A673 (cell line): ENCODE results near the gene PLA2G6. TPM values are rescaled to one million over a fixed set of nuclear protein-coding genes. Genes with fewer than 3 reads are reported as not detected.
A peak's percentile ranks its signal among the peaks of the same experiment; 100 is the strongest.

Experiments
- BruUV-seq: library from RNA; stranded (reverse); fragments of 400-500 nt; replicated peaks from 2 replicates; lab custom pipeline; 2021; lab: Mats Ljungman, UMichigan
- CTCF ChIA-PET: fragments of 300-600 bp; sonication (Branson Sonifier 250); formaldehyde crosslinking; loops from one replicate; lab custom pipeline; 2022; ENCODE audit warnings: antibody characterized with exemption; lab: Charles Lee
- POLR2A ChIA-PET: fragments of 300-600 bp; sonication (Branson Sonifier 250); formaldehyde crosslinking; loops from one replicate; lab custom pipeline; 2022; ENCODE audit warnings: antibody characterized with exemption; ENCODE audit not compliant: low non-redundant PET; lab: Charles Lee
- DNase-seq: peaks from one replicate; pipeline ENCODE4 v3.0.0-alpha.2; 2015; ENCODE audit warnings: low spot score
- H3K27ac ChIP-seq: fragments of 200-600 bp; sonication (generic); 2 replicates; pipeline ENCODE4 v1.5.1; 2016; ENCODE audit warnings: mixed run types, low read depth, mild to moderate bottlenecking, mixed read lengths, antibody characterized with exemption, low read length; ENCODE audit not compliant: poor library complexity, severe bottlenecking
- H3K27me3 ChIP-seq: fragments of 200-600 bp; sonication (generic); replicated peaks from 2 replicates; pipeline ENCODE4 v1.6.1; 2017; ENCODE audit warnings: mixed run types, low read depth, mild to moderate bottlenecking, mixed read lengths, antibody characterized with exemption, low read length; ENCODE audit not compliant: insufficient read depth, poor library complexity
- H3K36me3 ChIP-seq: fragments of 200-600 bp; sonication (generic); 2 replicates; pipeline ENCODE4 v1.6.1; 2016; ENCODE audit warnings: mixed run types, mild to moderate bottlenecking, mixed read lengths, antibody characterized with exemption, low read length; ENCODE audit not compliant: insufficient read depth, poor library complexity, severe bottlenecking
- H3K4me1 ChIP-seq: fragments of 200-600 bp; sonication (generic); 2 replicates; pipeline ENCODE4 v1.6.1; 2017; ENCODE audit warnings: mixed run types, mild to moderate bottlenecking, mixed read lengths, antibody characterized with exemption, low read length; ENCODE audit not compliant: insufficient read depth, poor library complexity, severe bottlenecking
- H3K4me3 ChIP-seq: fragments of 200-600 bp; sonication (generic); 2 replicates; pipeline ENCODE4 v1.5.1; 2016; ENCODE audit warnings: low read depth, mixed run types, mild to moderate bottlenecking, mixed read lengths, low read length; ENCODE audit not compliant: poor library complexity, severe bottlenecking
- H3K9me3 ChIP-seq: fragments of 200-600 bp; sonication (generic); 2 replicates; pipeline ENCODE4 v1.6.1; 2016; ENCODE audit warnings: mixed run types, low read depth, mild to moderate bottlenecking, mixed read lengths, antibody characterized with exemption, low read length; ENCODE audit not compliant: poor library complexity, severe bottlenecking
- EZH2 ChIP-seq: fragments of 200-600 bp; sonication (generic); IDR thresholded peaks from 2 replicates; pipeline ENCODE4 v1.6.1; 2017; ENCODE audit warnings: borderline replicate concordance, low read depth, mild to moderate bottlenecking, mixed read lengths, antibody characterized with exemption, low read length; ENCODE audit not compliant: poor library complexity, severe bottlenecking
- intact Hi-C: fragments of 100-400 bp; cut with micrococcal nuclease; formaldehyde crosslinking; loops from one replicate; pipeline ENCODE4 v1.10.0; 2022; ENCODE audit not compliant: unreplicated experiment
- total RNA-seq: library from RNA; stranded (reverse); gene quantifications from 2 replicates; pipeline ENCODE4 v1.2.3, GENCODE V29; 2021
- TF ChIP-seq, protein P1 (sequence below): fragments of 300-800, 200-600 bp; sonication (generic); conservative IDR thresholded peaks from 2 replicates; pipeline ENCODE4 v1.5.1; 2017; ENCODE audit warnings: low read depth, mild to moderate bottlenecking, antibody characterized with exemption, low read length, moderate library complexity, mixed read lengths

The PLA2G6 gene
- total RNA-seq, 1 experiment from 2014 or later = 31.8 TPM

DNA sequence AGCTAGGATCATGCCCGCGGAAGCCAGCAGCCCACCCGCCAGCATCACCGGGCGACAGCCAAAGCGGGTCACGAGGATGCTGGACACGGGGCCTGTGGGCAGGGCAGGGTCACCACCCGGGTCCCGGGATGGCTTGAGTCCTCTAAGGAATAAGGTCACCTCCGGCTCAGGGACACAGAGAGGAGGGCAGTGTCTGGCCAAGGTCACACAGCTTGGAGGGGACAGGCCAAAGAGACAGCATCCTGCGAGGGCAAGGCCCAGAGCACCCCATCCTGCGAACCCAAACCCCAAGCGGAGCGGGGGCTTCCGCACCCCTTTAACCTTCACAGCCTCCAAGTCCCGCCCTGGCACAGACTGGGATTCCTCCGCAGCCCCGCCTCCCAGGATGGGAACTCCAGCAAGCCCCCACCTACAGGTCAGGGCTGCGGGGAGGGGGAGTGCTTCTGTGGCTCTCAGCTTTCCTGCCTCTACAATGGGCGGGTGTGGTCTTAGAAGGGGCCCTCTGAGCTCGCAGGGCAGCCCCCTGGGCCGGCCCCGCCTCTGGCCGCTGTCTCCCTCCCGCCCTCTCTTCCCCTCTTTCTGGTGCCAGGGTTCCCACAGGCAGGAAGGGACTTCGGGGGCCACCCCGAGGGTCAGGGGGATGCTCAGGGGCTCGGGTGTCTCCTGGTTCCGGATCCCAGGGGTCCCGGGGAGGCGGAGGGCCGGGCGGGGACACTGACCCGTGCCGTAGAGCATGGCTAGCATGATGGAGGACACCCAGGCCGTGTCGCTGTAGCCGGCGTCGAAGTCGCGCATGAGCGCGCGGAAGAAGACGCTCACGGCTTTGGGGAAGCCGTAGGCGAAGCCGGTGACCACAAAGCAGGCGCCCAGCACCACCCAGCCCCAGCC lies 99.4 kb downstream of the PLA2G6 start:
- no peaks in the 10 kb centered on the region for H3K9me3 ChIP-seq
- intact Hi-C loops = no loop called here
- H3K4me3 ChIP-seq = peak overlapping the region; percentile 36
- TF ChIP-seq, protein P1, sequence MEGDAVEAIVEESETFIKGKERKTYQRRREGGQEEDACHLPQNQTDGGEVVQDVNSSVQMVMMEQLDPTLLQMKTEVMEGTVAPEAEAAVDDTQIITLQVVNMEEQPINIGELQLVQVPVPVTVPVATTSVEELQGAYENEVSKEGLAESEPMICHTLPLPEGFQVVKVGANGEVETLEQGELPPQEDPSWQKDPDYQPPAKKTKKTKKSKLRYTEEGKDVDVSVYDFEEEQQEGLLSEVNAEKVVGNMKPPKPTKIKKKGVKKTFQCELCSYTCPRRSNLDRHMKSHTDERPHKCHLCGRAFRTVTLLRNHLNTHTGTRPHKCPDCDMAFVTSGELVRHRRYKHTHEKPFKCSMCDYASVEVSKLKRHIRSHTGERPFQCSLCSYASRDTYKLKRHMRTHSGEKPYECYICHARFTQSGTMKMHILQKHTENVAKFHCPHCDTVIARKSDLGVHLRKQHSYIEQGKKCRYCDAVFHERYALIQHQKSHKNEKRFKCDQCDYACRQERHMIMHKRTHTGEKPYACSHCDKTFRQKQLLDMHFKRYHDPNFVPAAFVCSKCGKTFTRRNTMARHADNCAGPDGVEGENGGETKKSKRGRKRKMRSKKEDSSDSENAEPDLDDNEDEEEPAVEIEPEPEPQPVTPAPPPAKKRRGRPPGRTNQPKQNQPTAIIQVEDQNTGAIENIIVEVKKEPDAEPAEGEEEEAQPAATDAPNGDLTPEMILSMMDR = no peak
- TF ChIP-seq EZH2 = no peak
- peaks cover 18% of the 10 kb centered on the region for H3K27me3 ChIP-seq
- DNase-seq = no peak
- BruUV-seq = no TSS peak
- no peaks in the 10 kb centered on the region for H3K36me3 ChIP-seq
- POLR2A ChIA-PET = no interaction called here
- no peak overlapping the region for H3K27ac ChIP-seq
- H3K4me1 ChIP-seq = peaks cover 12% of the 10 kb centered on the region
- CTCF ChIA-PET = no interaction called here

DNA sequence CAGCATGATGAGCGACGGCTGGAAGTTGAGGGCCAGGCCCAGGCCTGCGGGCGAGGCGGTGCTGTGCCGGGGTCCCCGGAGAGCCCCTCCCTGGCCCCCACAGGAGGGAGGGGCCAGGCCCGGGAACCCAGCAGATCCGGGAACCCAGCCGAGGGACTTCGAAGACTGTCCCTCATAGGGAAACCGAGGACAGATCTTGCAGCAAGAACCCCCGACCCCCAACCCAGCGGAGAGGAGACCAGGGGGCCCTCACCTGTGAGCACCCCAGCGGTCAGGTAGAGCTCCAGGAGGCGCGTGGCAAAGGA lies 100.0 kb downstream of the PLA2G6 start:
- peaks cover 18% of the 10 kb centered on the region for H3K27me3 ChIP-seq
- peaks cover 12% of the 10 kb centered on the region for H3K4me1 ChIP-seq
- intact Hi-C loops = no loop called here
- H3K9me3 ChIP-seq = no peaks in the 10 kb centered on the region
- DNase-seq = no peak
- TF ChIP-seq, protein P1 = no peak
- no peak for TF ChIP-seq EZH2
- POLR2A ChIA-PET = no interaction called here
- CTCF ChIA-PET = no interaction called here
- H3K4me3 ChIP-seq = peak overlapping the region; percentile 36
- no peaks in the 10 kb centered on the region for H3K36me3 ChIP-seq
- BruUV-seq = no TSS peak
- H3K27ac ChIP-seq = no peak overlapping the region

DNA sequence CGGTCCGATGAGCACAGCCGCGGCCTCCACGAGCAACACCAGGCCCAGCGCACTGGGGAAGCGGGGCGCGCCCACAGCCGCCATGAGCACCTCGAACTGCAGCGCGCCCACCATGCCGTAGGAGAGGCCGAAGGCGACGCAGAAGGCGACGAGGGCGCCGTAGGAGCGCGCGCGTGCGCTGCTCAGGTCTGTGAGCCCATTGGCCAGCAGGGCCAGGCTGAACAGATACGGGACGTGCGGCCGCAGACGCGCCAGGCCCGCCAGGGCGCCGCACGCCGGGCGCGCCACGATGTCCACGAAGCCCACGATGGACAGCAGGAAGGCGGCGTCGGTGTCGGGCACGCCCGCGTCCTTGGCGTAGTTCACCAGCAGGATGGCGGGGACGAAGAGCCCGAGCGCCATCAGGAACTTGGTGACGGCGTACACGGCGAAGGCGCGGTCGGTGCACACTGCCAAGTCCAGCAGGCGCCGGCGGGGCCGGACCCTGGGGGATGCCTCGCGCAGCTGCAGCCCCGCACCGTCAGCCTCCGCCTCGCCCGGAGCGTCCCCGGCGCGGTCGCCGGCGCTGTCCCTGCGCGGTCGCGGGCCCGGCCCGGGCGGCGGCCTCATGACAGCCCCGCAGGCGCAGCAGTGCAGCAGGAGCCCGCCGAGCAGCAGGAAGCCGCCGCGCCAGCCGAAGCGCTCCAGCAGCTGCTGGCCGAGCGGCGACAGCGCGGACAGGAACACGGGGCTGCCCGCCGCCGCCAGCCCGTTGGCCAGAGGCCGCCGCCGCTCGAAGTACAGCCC lies 100.6 kb downstream of the PLA2G6 start:
- no peak for TF ChIP-seq EZH2
- TF ChIP-seq, protein P1 = no peak
- BruUV-seq = no TSS peak

More for the DNA sequence above, 100.6 kb downstream of the PLA2G6 start:
- no peaks in the 10 kb centered on the region for H3K36me3 ChIP-seq
- peak overlapping the region; percentile 36 for H3K4me3 ChIP-seq
- intact Hi-C loops = no loop called here
- ChIA-PET CTCF (no interaction called here), POLR2A (no interaction called here)
- H3K27ac ChIP-seq = no peak overlapping the region
- peak; percentile 37 for DNase-seq
- peaks cover 18% of the 10 kb centered on the region for H3K27me3 ChIP-seq
- H3K9me3 ChIP-seq = no peaks in the 10 kb centered on the region
- peaks cover 12% of the 10 kb centered on the region for H3K4me1 ChIP-seq
